ENCODE measurements around the gene C14orf180. TPM values are rescaled to one million over a fixed set of nuclear protein-coding genes. Genes with fewer than 3 reads are reported as not detected.

C14orf180 gene
- total RNA-seq, 1 donor from 2014 or later: not detected

DNA sequence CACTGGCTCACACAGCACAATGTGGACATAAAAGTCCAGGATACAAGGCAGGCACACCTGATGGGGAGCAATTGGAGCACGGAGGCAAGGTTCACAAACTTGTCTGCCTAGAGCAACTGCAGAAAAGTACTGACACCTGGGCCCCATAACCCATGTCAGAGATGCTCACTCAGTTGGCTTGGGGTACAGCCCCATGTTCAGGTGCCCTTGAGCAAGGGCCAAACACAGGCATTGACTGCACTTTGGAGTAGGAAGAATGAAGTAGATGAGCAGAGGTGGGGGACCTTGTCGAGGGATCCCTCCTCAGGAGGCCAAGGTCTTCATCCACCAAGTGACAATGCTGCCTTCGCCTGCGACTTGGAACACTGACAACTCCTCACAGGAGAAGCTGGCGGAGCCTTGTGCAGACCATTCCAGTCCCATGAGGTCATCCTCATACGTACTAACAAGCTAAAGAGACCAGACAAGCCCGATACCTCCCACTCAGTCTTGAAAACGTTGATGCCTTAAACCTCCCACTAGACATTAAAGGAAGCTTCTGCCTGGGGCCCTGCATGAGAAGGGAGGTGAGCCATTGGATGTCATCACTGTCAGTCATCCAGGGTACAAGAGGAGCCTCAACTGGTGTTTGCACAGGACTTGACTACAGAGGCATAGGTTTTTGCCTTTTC, 42.5 kb upstream of the C14orf180 start:
- Mint-ChIP-seq H3K27ac (no peak overlapping the region), H3K4me3 (ENCODE audit: low read depth) (no peak overlapping the region), H3K36me3 (ENCODE audit: insufficient read depth) (no peaks in the 10 kb centered on the region), H3K4me1 (ENCODE audit: low read depth) (no peaks in the 10 kb centered on the region), H3K27me3 (peaks cover 13% of the 10 kb centered on the region), H3K9me3 (ENCODE audit: low read depth) (no peaks in the 10 kb centered on the region)
- TF ChIP-seq, protein P1, sequence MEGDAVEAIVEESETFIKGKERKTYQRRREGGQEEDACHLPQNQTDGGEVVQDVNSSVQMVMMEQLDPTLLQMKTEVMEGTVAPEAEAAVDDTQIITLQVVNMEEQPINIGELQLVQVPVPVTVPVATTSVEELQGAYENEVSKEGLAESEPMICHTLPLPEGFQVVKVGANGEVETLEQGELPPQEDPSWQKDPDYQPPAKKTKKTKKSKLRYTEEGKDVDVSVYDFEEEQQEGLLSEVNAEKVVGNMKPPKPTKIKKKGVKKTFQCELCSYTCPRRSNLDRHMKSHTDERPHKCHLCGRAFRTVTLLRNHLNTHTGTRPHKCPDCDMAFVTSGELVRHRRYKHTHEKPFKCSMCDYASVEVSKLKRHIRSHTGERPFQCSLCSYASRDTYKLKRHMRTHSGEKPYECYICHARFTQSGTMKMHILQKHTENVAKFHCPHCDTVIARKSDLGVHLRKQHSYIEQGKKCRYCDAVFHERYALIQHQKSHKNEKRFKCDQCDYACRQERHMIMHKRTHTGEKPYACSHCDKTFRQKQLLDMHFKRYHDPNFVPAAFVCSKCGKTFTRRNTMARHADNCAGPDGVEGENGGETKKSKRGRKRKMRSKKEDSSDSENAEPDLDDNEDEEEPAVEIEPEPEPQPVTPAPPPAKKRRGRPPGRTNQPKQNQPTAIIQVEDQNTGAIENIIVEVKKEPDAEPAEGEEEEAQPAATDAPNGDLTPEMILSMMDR (IDR thresholded peaks at IDR 0.05; ENCODE audit: unreplicated experiment): no peak
- DNase-seq (ENCODE audit: low spot score, unreplicated experiment): no peak

DNA sequence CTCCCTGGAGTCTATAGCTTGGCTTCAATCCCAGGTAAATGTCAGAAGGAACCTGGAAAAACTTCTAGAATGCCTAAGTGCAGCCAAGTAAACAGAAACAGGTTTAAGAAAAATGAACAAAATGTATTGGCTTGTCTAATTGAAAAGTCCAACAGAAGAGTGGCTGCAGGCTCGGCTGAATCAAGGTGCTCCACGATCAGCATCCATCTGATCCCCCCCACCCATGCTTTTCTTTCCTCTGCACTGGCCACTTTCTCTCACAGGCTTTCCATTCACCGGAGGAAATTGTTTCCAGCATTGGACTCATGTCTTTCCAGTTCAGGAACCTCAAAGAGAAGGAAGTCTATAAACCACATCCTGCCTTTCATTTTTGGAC, 42.0 kb upstream of the C14orf180 start:
- no peaks in the 10 kb centered on the region for H3K9me3 Mint-ChIP-seq (ENCODE audit: low read depth)

GRCh38 chr14:104541905-104542465, 37.6 kb upstream of the C14orf180 start:
- H3K36me3 Mint-ChIP-seq (ENCODE audit: insufficient read depth): no peaks in the 10 kb centered on the region
- TF ChIP-seq, protein P1 (IDR thresholded peaks at IDR 0.05; ENCODE audit: unreplicated experiment): no peak

More for the DNA sequence above, 42.0 kb upstream of the C14orf180 start:
- H3K27me3 Mint-ChIP-seq: peaks cover 11% of the 10 kb centered on the region
- TF ChIP-seq, protein P1 (IDR thresholded peaks at IDR 0.05; ENCODE audit: unreplicated experiment): no peak
- no peaks in the 10 kb centered on the region for H3K4me1 Mint-ChIP-seq (ENCODE audit: low read depth)
- H3K4me3 Mint-ChIP-seq (ENCODE audit: low read depth): no peak overlapping the region
- no peak overlapping the region for H3K27ac Mint-ChIP-seq
- DNase-seq (ENCODE audit: low spot score, unreplicated experiment): no peak
- no peaks in the 10 kb centered on the region for H3K36me3 Mint-ChIP-seq (ENCODE audit: insufficient read depth)

DNA sequence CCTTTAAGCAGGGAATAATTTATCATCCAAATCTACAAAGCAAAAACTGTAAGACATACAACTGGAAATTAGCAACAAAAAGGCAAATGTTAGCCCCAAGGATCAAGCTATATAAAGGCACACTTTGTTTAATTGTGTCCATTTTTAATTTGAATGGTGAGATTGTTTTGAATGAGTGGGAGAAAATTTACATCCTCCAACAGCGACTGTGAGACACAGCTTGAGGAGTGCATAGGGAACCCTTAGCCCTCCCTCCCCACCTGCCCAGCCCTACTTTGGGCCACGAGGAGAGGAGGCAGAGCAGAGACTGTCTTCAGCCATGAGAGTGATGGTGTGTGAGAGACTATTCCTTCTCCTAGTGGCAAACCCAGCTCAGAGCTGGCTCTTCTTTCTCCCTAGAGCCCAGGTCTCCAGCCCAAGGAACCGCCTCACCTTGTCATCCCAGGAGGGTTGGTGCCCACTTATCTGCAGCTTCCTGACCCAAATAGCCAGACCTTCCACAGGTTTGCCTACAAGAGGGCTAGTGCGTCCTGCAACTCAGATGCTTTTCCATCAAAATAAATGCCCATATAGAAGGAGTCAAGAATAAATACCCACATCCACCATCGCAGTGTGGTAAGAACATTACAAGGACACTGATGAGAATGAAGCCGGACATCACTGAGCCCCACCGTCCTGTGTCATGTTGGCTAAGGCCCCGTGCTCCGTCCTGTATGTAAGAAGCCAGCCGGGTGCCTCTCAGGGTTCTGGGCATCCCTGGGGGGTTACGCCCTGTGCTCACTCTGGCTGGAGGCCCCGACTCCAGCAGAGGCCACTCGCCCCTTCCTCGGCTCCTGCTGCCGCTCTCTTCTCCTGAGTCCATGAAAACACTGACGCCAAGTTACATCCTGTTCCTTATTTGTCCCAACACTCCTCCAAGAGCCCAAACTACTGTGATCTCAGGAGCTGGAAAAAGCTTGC, 36.4 kb upstream of the C14orf180 start:
- TF ChIP-seq, protein P1 (IDR thresholded peaks at IDR 0.05; ENCODE audit: unreplicated experiment): no peak
- Mint-ChIP-seq H3K36me3 (ENCODE audit: insufficient read depth) (no peaks in the 10 kb centered on the region), H3K9me3 (ENCODE audit: low read depth) (no peaks in the 10 kb centered on the region), H3K4me1 (ENCODE audit: low read depth) (no peaks in the 10 kb centered on the region), H3K27ac (no peak overlapping the region), H3K27me3 (peaks cover 29% of the 10 kb centered on the region), H3K4me3 (ENCODE audit: low read depth) (no peak overlapping the region)
- DNase-seq (ENCODE audit: low spot score, unreplicated experiment): no peak

More at GRCh38 chr14:104541905-104542465, 37.6 kb upstream of the C14orf180 start:
- no peaks in the 10 kb centered on the region for H3K9me3 Mint-ChIP-seq (ENCODE audit: low read depth)
- no peak for DNase-seq (ENCODE audit: low spot score, unreplicated experiment)
- H3K27ac Mint-ChIP-seq: no peak overlapping the region
- H3K27me3 Mint-ChIP-seq: peaks cover 30% of the 10 kb centered on the region
- no peaks in the 10 kb centered on the region for H3K4me1 Mint-ChIP-seq (ENCODE audit: low read depth)
- no peak overlapping the region for H3K4me3 Mint-ChIP-seq (ENCODE audit: low read depth)

DNA sequence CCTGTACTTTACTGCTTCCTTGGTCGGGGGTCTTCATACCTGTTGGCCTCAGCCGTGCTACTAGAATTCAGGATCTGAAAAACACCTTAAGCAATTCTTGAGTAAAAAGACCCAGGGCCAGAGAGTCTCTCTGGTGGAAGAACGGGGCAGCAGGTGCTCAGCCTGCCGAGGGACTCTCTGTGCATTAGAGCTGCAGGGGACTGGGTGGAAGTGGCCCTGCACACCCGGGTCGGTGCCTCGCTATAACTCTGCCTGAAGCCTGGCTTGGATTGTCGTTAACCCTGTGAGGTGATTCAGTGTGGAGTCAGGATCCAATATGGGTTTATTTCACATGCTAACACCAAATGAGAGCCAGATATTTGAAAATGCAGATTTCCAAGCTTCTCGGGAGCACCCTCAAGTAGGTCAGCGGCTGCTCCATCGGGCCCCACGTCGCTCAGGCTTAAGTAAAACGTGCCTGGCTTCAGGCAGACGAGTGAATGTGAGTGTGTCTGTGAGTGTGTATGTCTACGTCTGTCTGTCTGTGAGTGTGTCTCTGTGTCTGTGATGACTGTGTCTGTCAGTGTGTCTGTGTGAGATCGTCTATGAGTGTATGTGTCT, 35.1 kb upstream of the C14orf180 start:
- no peak overlapping the region for H3K4me3 Mint-ChIP-seq (ENCODE audit: low read depth)
- DNase-seq (ENCODE audit: low spot score, unreplicated experiment): no peak
- TF ChIP-seq, protein P1 (IDR thresholded peaks at IDR 0.05; ENCODE audit: unreplicated experiment): no peak
- no peak overlapping the region for H3K27ac Mint-ChIP-seq
- no peaks in the 10 kb centered on the region for H3K4me1 Mint-ChIP-seq (ENCODE audit: low read depth)
- no peaks in the 10 kb centered on the region for H3K36me3 Mint-ChIP-seq (ENCODE audit: insufficient read depth)
- peaks cover 29% of the 10 kb centered on the region for H3K27me3 Mint-ChIP-seq
- no peaks in the 10 kb centered on the region for H3K9me3 Mint-ChIP-seq (ENCODE audit: low read depth)
